GM19455 (cell line): Measurements from ENCODE around the gene ETFBKMT.
"Not testable (repeated sequence)": the region's sequence is repeated elsewhere in the genome, so short reads cannot be mapped to it uniquely, and the experiment has no call there.

ENCODE experiments used
- ATAC-seq: cut with Tn5 transposase; IDR thresholded peaks from one replicate; pipeline ENCODE4 v1.9.1; 2021; ENCODE audit not compliant: unreplicated experiment

ETFBKMT gene

GRCh38 chr12:31655208-31655607 lies 4.3 kb upstream of the ETFBKMT start:
- ATAC-seq, result no peak

- no peak for ATAC-seq
Observed at GRCh38 chr12:31655792-31656191, 3.7 kb upstream of the ETFBKMT start.

GRCh38 chr12:31658471-31659086 lies 909 bp upstream of the ETFBKMT start:
- ATAC-seq, result peak; percentile 4

GRCh38 chr12:31662176-31662849 lies 2.8 kb downstream of the ETFBKMT start:
- ATAC-seq, result no peak

- no peak for ATAC-seq
Observed at GRCh38 chr12:31663576-31663975, 4.1 kb downstream of the ETFBKMT start.

- ATAC-seq, result no peak
Observed at GRCh38 chr12:31664038-31664437, 4.5 kb downstream of the ETFBKMT start.

GRCh38 chr12:31669020-31669419 lies 9.5 kb downstream of the ETFBKMT start:
- ATAC-seq, result no peak

- ATAC-seq, result not testable (repeated sequence)
Observed at GRCh38 chr12:31669582-31669981, 10.1 kb downstream of the ETFBKMT start.

GRCh38 chr12:31672521-31672920 lies 13.0 kb downstream of the ETFBKMT start:
- no peak for ATAC-seq

GRCh38 chr12:31682136-31682962 lies 22.9 kb downstream of the ETFBKMT start:
- peak; percentile 75 for ATAC-seq

- ATAC-seq, result no peak
Observed at GRCh38 chr12:31685801-31686200, 26.3 kb downstream of the ETFBKMT start.

- no peak for ATAC-seq
Observed at GRCh38 chr12:31687101-31687527, 27.6 kb downstream of the ETFBKMT start.

GRCh38 chr12:31689921-31690320 lies 30.4 kb downstream of the ETFBKMT start:
- not testable (repeated sequence) for ATAC-seq

- no peak for ATAC-seq
Observed at GRCh38 chr12:31702047-31702446, 42.6 kb downstream of the ETFBKMT start.

- ATAC-seq, result no peak
Observed at GRCh38 chr12:31705621-31706020, 46.1 kb downstream of the ETFBKMT start.

- ATAC-seq, result not testable (repeated sequence)
Observed at GRCh38 chr12:31708118-31708517, 48.6 kb downstream of the ETFBKMT start.

GRCh38 chr12:31710021-31710818 lies 50.7 kb downstream of the ETFBKMT start:
- ATAC-seq, result no peak

- no peak for ATAC-seq
Observed at GRCh38 chr12:31712877-31713276, 53.4 kb downstream of the ETFBKMT start.

GRCh38 chr12:31714406-31715271 lies 55.2 kb downstream of the ETFBKMT start:
- ATAC-seq, result peak; percentile 27

GRCh38 chr12:31715283-31715825 lies 55.9 kb downstream of the ETFBKMT start:
- peak; percentile 76 for ATAC-seq
